ENCODE measurements around the gene TRMT6.
A peak's percentile ranks its signal among the peaks of the same experiment; 100 is the strongest.

Gene TRMT6

GRCh38 chr20:5931411-5931810, 18.9 kb downstream of the TRMT6 start:
- H3K4me1 Mint-ChIP-seq = peaks cover 14% of the 10 kb centered on the region
- H3K27ac Mint-ChIP-seq = no peak overlapping the region
- H3K27me3 Mint-ChIP-seq = peaks cover 7% of the 10 kb centered on the region
- no peak for ATAC-seq
- no peak for DNase-seq
- H3K36me3 Mint-ChIP-seq (ENCODE audit: low read depth) = no peaks in the 10 kb centered on the region
- no peak overlapping the region for H3K4me3 Mint-ChIP-seq
- no peaks in the 10 kb centered on the region for H3K9me3 Mint-ChIP-seq

- Mint-ChIP-seq H3K27ac (no peak overlapping the region), H3K36me3 (ENCODE audit: low read depth) (no peaks in the 10 kb centered on the region), H3K27me3 (peaks cover 12% of the 10 kb centered on the region), H3K4me1 (no peaks in the 10 kb centered on the region), H3K9me3 (no peaks in the 10 kb centered on the region), H3K4me3 (no peak overlapping the region)
- DNase-seq = no peak
- no peak for ATAC-seq
Measured at GRCh38 chr20:5928836-5929715, 21.3 kb downstream of the TRMT6 start.

DNA sequence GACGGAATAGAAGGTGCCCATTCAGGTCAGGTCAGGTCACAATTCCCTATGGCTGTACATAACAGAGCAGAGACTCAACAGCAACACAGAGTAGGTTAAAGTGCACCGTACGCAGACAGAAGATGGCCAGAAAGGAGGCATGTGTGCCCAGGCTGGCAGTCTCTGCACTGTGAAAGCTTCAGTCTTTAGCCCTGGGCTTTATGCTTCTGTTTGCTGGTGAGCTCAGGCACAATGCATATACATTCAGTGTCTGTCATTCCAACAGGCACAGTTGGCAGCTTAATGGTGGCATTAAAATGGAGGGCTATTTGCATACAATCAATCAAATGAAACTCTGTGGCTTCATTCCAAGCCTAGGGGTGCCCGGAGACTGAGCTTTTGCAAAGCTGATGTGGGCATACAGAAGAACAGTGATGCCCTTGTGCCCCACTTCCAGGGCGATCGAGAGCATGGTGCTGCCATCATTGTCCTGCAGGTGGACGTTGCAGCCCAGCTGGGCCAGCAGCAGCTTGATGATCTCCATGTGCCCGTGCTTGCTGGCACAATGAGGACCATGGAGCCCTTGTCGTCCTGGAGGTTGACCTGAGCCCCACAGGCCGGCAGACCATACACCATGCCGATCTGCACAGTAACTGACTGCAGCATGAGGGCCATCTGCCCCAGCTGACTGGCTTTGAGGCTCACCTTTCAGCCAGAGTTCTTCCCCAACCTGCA, 22.4 kb downstream of the TRMT6 start:
- ATAC-seq (no peak), DNase-seq (no peak)
- no peaks in the 10 kb centered on the region for H3K9me3 Mint-ChIP-seq
- H3K27me3 Mint-ChIP-seq = peaks cover 19% of the 10 kb centered on the region
- no peak overlapping the region for H3K4me3 Mint-ChIP-seq
- H3K27ac Mint-ChIP-seq = no peak overlapping the region
- no peaks in the 10 kb centered on the region for H3K36me3 Mint-ChIP-seq (ENCODE audit: low read depth)
- no peaks in the 10 kb centered on the region for H3K4me1 Mint-ChIP-seq

DNA sequence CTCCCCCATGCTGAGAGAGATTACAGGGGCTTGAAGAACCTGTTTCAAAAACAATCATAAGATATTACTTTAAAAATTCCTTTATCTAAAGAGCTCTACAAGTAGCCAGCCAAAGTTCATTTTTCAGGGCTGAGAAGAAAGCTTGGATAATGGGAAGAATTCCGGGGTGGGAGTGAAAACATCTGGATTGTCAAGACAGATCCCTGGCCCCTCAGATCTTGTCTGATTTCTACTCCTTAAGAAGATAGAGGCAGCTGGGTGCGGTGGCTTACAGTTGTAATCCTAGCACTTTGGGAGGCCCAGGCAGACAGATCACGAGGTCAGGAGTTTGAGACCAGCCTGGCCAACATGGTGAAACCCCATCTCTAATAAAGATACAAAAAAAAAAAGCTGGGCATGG, 24.8 kb downstream of the TRMT6 start:
- Mint-ChIP-seq H3K27ac (no peak overlapping the region), H3K4me3 (no peak overlapping the region), H3K27me3 (peaks cover 27% of the 10 kb centered on the region), H3K9me3 (no peaks in the 10 kb centered on the region), H3K36me3 (ENCODE audit: low read depth) (no peaks in the 10 kb centered on the region), H3K4me1 (peaks cover 2% of the 10 kb centered on the region)
- ATAC-seq = no peak
- no peak for DNase-seq

DNA sequence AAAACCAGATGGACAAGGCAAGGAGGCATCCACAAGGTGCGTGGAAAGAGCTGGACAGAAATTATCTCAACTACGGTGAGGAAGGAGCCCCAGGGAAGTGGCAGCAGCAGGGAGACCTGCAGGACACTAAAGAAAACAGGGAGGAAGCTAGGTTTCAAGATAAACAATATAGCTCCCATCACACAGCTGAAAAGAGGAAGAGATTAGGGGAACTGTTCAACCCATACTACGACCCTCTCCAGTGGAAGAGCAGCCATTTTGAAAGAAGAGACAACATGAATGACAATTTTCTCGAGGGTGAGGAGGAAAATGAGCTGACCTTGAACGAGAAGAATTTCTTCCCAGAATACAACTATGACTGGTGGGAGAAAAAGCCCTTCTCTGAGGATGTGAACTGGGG, 26.8 kb downstream of the TRMT6 start:
- peaks cover 21% of the 10 kb centered on the region for H3K4me1 Mint-ChIP-seq
- peaks cover 20% of the 10 kb centered on the region for H3K27me3 Mint-ChIP-seq
- no peaks in the 10 kb centered on the region for H3K36me3 Mint-ChIP-seq (ENCODE audit: low read depth)
- no peak overlapping the region for H3K27ac Mint-ChIP-seq
- ATAC-seq (no peak), DNase-seq (no peak)
- H3K4me3 Mint-ChIP-seq = no peak overlapping the region
- H3K9me3 Mint-ChIP-seq = no peaks in the 10 kb centered on the region

GRCh38 chr20:5920581-5920980, 29.8 kb downstream of the TRMT6 start:
- Mint-ChIP-seq H3K4me1 (peaks cover 23% of the 10 kb centered on the region), H3K4me3 (no peak overlapping the region), H3K27me3 (peaks cover 23% of the 10 kb centered on the region), H3K27ac (peak overlapping the region; percentile 39), H3K36me3 (ENCODE audit: low read depth) (no peaks in the 10 kb centered on the region), H3K9me3 (no peaks in the 10 kb centered on the region)
- no peak for DNase-seq
- ATAC-seq = no peak

DNA sequence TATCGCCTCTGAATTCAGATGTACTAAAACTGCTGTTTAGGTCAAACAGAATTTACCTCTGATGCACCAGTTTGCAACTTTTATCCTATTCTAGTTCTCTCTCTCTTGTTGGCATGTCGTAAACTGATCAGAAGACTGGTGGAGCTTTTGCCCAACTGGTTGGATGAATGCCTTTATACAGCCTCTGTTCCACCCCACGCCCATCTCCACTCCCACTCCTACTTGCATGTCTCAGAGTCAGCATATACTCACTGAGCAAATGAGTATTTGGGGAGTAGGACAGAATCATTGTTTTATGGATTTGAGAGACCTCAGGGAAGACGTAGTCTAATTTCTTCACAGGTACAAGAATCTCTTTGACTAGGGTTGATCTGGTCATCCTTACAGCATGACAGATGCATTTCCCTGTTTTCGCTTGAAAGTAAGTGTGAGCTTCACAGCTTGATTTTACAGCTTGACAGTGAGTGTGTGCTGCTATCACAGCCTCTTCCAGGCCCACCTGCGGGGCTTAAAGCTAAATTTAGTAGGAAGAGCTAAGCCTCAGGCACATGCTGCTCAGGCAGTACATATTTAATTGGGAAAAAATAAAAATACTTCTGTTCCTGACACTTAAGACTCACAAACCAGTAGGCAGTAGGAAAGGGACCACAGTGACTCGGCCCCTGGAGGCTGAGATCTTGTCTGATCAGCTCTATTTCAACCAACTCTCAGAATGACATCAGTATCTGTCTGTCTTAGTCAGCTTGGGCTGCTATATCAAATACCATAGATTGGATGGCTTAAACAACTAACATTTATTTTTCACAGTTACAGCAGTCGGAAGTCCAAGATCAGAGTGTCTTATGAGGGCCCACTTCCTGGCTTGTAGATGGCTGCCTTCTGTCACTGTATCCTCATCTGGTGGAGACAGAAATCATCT, 30.4 kb downstream of the TRMT6 start:
- Mint-ChIP-seq H3K27me3 (peaks cover 26% of the 10 kb centered on the region), H3K36me3 (ENCODE audit: low read depth) (no peaks in the 10 kb centered on the region), H3K4me1 (peaks cover 23% of the 10 kb centered on the region), H3K27ac (peak overlapping the region; percentile 72), H3K9me3 (no peaks in the 10 kb centered on the region), H3K4me3 (peak overlapping the region; percentile 10)
- peak; percentile 30 for DNase-seq
- ATAC-seq = peak; percentile 85

DNA sequence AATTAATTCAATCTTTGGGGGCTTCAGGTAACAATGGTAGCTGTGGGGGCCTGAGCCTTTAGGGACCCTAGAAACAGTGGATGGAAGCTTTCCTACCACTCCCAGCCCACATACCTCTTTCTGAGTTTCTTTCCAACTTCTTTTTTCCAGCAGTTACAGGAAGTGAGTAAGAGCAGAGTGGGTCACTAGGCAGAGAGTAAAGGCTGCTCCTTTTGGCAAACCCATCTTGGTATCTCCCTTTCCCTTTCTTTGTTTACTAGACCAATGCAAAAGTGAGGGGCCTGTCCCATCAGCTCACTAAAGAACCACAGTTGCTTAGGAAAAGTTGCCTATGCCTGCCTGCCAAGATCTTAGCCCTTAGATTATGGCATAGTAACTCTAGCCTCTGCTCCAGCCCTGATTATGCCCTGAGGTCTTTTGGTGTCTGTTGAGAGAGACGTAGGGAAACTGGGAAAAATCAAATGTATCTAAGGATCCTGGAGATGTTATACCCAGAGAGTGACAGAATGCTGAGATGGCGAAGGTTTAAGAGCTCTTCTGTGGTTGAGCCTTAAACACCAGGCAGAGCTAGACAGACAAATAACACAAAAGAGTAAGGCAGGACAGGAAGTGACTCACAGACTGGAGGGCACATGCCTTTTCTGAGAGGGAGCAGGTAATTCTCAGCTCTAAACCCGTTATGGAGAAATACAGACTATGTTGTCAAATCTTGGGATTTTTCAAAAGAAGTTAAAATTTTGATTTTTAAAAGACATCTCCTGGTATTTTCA, 31.3 kb downstream of the TRMT6 start:
- DNase-seq = no peak
- peak overlapping the region; percentile 45 for H3K4me3 Mint-ChIP-seq

GRCh38 chr20:5914859-5915258, 35.5 kb downstream of the TRMT6 start:
- no peak for DNase-seq
- H3K4me1 Mint-ChIP-seq = peaks cover 25% of the 10 kb centered on the region
- no peak overlapping the region for H3K4me3 Mint-ChIP-seq
- no peak overlapping the region for H3K27ac Mint-ChIP-seq
- no peaks in the 10 kb centered on the region for H3K36me3 Mint-ChIP-seq (ENCODE audit: low read depth)
- ATAC-seq = no peak
- peaks cover 45% of the 10 kb centered on the region for H3K27me3 Mint-ChIP-seq
- no peaks in the 10 kb centered on the region for H3K9me3 Mint-ChIP-seq

More for the DNA sequence above, 31.3 kb downstream of the TRMT6 start:
- peak; percentile 80 for ATAC-seq
- H3K27me3 Mint-ChIP-seq = peaks cover 29% of the 10 kb centered on the region
- peaks cover 23% of the 10 kb centered on the region for H3K4me1 Mint-ChIP-seq
- no peaks in the 10 kb centered on the region for H3K36me3 Mint-ChIP-seq (ENCODE audit: low read depth)
- peak overlapping the region; percentile 72 for H3K27ac Mint-ChIP-seq
- H3K9me3 Mint-ChIP-seq = no peaks in the 10 kb centered on the region

DNA sequence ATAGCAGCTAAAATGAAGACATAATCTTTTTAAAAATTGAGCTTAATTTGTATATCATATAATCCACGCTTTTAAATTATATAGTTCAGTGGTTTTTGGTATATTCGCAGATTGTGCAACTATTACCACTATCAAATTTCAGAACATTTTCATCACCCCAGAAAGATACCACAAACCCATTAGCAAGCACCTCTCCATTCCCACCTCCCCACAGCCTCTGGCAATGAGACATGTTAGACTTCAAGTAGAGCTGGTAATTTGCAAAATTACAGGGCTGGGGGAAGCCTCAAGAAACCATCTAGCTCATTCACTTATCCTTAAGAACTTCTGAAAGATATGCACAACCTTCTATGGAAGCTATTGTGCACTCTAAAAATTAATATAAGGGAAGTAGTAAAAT, 37.2 kb downstream of the TRMT6 start:
- no peak for ATAC-seq
- Mint-ChIP-seq H3K27me3 (peaks cover 59% of the 10 kb centered on the region), H3K4me3 (no peak overlapping the region), H3K4me1 (peaks cover 10% of the 10 kb centered on the region), H3K27ac (no peak overlapping the region), H3K9me3 (no peaks in the 10 kb centered on the region), H3K36me3 (ENCODE audit: low read depth) (no peaks in the 10 kb centered on the region)
- DNase-seq = no peak

- DNase-seq (no peak), ATAC-seq (no peak)
- Mint-ChIP-seq H3K4me1 (peaks cover 10% of the 10 kb centered on the region), H3K27me3 (peaks cover 78% of the 10 kb centered on the region), H3K9me3 (no peaks in the 10 kb centered on the region), H3K27ac (no peak overlapping the region), H3K36me3 (ENCODE audit: low read depth) (no peaks in the 10 kb centered on the region), H3K4me3 (no peak overlapping the region)
Measured at GRCh38 chr20:5910186-5910585, 40.1 kb downstream of the TRMT6 start.

DNA sequence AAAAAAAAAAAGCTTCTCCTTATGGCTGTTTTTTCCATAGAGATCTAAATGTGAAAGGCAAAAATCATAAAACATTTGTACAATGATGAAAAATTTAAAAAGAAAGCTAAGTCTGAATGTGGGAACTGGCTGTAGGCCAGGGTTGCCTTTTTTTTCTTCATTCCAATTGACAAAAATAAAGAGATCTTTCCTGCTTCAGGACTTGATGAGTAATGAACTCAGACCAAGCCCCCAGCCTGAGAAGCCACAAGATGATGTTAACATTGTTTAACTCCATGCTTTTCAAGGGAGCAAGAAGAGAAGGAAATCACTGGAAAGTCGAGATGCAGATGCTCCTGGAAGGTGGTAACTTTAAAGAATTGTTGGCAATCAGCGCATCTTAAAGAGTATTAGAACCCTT, 41.4 kb downstream of the TRMT6 start:
- Mint-ChIP-seq H3K27ac (no peak overlapping the region), H3K4me3 (no peak overlapping the region), H3K4me1 (peaks cover 10% of the 10 kb centered on the region), H3K27me3 (peaks cover 74% of the 10 kb centered on the region), H3K9me3 (no peaks in the 10 kb centered on the region), H3K36me3 (ENCODE audit: low read depth) (no peaks in the 10 kb centered on the region)
- DNase-seq (no peak), ATAC-seq (no peak)

GRCh38 chr20:5900908-5901307, 49.4 kb downstream of the TRMT6 start:
- Mint-ChIP-seq H3K27ac (no peak overlapping the region), H3K4me1 (no peaks in the 10 kb centered on the region), H3K4me3 (no peak overlapping the region), H3K27me3 (peaks cover 43% of the 10 kb centered on the region), H3K36me3 (ENCODE audit: low read depth) (no peaks in the 10 kb centered on the region), H3K9me3 (no peaks in the 10 kb centered on the region)
- DNase-seq (no peak), ATAC-seq (no peak)

- DNase-seq (no peak), ATAC-seq (no peak)
- H3K4me3 Mint-ChIP-seq = no peak overlapping the region
- peaks cover 41% of the 10 kb centered on the region for H3K27me3 Mint-ChIP-seq
- H3K4me1 Mint-ChIP-seq = no peaks in the 10 kb centered on the region
- H3K36me3 Mint-ChIP-seq (ENCODE audit: low read depth) = no peaks in the 10 kb centered on the region
- H3K27ac Mint-ChIP-seq = no peak overlapping the region
- H3K9me3 Mint-ChIP-seq = no peaks in the 10 kb centered on the region
Measured at GRCh38 chr20:5899444-5899843, 50.9 kb downstream of the TRMT6 start.

Measured in activated naive CD8-positive, alpha-beta T cell treated with anti-CD3 and anti-CD28 coated beads, Interleukin-2, amount 50 U/mL, for 24 hours (primary cell).